SKM-1 (cell line): Measurements from ENCODE around the gene RFTN1.
A peak's percentile ranks its signal among the peaks of the same experiment; 100 is the strongest.

ENCODE experiments used
- DNase-seq: peaks from one replicate; lab custom pipeline; 2025; ENCODE audit not compliant: unreplicated experiment; lab: John Stamatoyannopoulos, UW

RFTN1 gene

DNA sequence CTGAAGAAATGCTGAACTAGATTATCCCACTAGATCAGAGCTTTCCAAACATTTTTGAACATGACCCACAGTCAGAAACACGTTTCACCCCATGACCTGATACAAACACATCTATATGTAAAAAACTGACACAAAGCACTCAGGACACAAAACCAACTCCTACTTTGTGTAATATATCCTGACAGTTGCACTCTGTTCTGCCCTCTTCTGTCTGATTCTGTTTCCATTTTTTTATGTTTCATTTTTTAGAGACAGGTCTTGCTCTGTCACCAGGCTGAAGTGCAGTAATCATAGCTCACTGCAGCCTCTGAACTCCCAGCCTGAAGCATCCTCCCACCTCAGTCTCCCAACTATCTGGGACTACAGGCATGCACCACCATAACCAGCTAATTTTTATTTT lies 15.8 kb upstream of the RFTN1 start:
- no peak for DNase-seq

DNA sequence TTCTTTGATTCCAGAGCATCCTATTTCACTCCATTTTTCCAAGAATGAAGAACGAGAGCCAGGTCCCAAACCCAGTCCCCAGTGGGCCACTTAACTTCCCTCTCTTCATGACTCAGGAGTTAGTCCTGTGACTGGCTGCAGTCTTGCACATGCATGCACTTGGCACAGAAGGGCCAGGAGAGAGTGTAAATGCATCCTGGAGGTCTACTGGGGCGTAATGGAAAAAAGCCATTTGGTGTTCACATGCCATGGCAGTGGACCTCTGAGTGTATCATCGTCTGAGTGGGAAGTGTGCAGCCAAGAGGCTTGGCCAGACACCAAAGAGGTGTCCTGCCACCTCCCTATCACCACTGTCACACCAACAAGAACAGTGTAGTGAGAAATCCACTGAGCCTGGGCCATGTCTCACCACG lies 15.1 kb upstream of the RFTN1 start:
- DNase-seq, result no peak

- DNase-seq, result no peak
These were observed 14.6 kb upstream of the RFTN1 start for GRCh38 chr3:16528106-16528505.

DNA sequence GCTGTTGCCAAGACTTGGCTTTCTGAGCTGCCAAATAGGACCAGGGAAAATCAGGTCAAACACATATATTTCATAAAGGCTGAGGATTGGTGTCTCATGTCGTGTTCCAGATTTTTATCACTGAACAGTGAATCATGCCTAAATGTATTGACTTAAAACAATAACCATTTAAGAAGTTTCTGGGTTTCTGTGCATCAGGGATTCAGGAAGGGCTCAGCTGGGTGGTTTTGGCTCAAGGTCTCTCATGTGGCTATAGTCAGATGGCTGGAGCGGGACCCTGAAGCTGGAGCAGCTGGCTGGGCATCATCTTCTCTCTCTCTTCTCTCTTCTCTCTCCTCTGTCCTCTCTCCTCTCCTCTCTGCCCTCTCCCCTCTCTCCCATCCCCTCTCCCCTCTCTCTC lies 10.7 kb upstream of the RFTN1 start:
- no peak for DNase-seq

- peak; percentile 64 for DNase-seq
These were observed 10.3 kb upstream of the RFTN1 start for GRCh38 chr3:16523778-16524177.

DNA sequence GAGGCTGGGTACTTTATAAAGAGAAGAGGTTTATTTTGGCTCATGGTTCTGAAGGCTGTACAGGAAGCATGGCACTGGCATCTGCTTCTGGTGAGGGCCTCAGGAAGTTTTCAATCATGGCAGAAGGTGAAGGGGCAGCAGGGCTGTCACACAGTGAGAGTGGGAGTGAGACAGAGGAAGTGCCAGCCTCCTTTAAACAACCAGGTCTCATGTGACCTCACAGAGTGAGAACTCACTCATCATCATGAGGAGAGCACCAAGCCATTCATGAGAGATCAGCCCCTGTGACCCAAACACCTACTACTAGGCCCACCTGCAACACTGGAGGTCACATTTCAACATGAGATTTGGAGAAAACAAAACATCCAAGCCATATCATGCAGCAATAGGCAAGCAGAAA lies 9.3 kb upstream of the RFTN1 start:
- no peak for DNase-seq

- peak; percentile 32 for DNase-seq
These were observed 7.7 kb upstream of the RFTN1 start for GRCh38 chr3:16520970-16521881.

GRCh38 chr3:16520241-16520969 lies 6.9 kb upstream of the RFTN1 start:
- no peak for DNase-seq

GRCh38 chr3:16516695-16517481 lies 3.4 kb upstream of the RFTN1 start:
- no peak for DNase-seq

DNA sequence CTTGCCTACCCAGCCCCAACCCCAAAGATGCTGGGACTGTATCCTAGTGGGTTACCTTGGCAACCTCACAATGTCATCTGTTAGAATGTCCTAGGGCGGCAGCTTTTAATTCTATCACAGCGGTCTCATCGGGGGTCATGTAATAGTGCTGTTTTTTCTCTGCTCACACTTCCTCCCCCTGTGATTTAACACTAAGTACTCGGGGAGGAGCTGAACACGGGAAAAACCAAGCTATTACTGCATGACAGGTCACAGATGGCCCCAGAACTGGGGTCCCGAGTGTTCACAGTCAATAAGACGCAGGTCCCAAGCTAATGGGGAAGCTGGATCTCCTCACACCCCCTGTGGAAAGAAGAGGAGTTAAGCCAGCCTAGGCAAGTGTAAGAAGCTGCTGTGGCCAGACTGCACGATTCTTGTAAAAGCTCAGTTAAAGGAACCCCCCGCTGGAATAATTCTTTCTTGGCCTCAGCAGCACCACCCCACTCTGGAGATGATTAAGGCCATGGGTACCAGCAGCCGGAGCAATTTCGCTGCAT lies 2.5 kb upstream of the RFTN1 start:
- no peak for DNase-seq

DNA sequence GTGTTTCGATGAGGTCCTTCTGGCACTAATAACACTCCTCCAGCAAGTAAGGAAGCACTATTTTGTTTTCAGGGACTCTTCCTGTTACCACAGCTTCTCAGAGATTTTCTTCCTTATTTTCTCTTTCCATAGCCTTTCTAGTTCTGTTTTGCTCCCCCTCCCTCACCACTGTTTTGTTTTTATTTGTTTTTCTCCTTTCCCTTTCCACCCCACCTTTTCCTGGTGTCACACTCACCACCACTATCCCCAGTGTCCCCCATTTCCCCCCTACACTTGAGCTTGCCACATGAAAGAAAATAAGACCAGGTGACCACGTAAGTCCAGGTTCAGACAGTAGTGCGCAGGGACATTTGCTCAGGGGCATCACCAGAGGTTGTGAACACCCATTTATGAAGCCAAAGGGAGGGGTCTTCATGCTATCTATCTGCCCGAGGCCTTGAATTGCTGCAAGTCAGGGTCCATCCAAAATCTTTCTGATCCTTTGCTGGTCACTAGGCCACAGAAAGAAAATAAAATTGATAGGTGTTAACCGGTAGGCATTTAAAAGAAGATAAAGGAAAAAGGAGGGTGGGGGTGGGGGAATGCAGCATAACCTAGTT lies 1.4 kb upstream of the RFTN1 start:
- no peak for DNase-seq

GRCh38 chr3:16514021-16514700 lies 662 bp upstream of the RFTN1 start:
- no peak for DNase-seq

DNA sequence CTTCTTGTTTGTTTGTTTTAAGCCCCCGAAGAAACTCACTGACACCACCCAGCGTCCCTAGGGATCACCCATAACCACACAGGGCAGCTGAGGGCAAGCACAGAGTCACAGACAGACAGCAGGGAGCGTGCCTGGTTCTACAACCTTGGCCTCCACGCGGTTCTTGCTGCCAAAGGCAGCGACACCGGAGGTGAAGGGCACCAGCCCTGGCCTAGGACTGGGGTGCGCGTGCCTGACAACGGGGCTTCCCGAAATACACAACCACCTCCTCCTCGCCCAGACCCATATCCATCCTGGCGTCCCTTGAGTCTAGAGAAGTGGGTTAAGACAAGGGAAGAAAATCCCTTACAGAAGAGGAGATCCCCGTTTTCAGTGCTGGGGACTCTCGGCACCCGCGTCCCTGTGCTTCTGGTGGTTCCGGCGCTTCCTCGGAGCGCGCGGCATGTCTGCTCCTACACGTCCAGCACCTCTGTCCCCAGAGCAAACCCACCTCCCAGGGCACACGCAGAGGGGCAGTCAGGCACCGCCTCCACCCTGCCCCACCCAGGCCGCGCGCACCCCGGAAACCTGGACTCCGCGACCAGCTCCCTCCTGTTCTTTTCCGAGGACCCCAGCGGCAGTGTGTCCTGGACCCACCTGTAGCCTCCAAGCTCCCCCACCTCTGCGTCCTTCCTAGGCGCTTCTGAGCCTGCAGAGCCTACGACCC lies 911 bp downstream of the RFTN1 start:
- DNase-seq, result peak; percentile 53

- peak; percentile 62 for DNase-seq
These were observed 1.6 kb downstream of the RFTN1 start for GRCh38 chr3:16511681-16512434.

- no peak for DNase-seq
These were observed 2.7 kb downstream of the RFTN1 start for GRCh38 chr3:16510620-16511319.

DNA sequence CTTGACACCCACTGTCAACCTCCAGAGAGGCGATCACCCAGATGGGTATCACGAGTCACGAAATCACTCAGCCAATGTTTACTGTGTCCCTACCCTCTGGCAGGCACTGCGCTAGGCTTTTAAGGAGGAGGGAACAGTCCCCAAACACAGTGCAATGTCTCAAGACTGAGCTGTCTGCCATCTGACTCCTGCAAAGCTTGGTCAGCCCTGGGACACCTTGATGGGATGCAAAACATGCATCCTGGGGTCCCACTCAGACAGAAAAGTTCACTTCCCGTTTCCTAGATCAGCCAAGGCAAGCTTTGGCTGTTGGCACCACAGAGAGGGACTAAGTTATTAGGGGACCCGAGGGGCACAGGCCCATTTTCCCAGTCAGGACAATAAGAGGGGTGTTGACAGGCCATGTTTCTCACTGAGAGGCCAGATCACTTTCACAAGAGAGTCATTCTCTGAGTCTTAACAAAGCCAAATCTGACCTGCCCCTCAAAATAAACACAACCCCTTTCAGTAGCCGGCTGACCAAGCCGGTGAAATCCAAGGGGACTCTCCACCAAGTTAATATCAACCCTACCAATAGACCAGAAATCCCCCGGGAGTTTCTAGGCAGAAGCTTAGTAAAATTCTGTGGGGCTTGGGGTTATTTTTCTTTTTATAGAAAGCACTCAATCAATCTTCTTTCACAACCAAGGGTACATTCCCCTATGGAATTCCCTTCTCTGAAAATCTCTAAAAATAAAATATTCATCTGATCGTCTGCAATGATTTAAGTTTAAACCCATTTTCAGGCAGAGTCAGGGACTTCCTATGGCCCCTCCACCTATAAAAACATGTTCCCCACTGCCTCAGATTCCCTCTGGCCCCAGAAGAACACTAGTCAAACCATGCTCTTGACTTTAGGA lies 3.5 kb downstream of the RFTN1 start:
- no peak for DNase-seq

GRCh38 chr3:16508591-16508995 lies 4.9 kb downstream of the RFTN1 start:
- DNase-seq, result no peak
